ENCODE results near the gene GALNTL6.

The GALNTL6 gene

DNA sequence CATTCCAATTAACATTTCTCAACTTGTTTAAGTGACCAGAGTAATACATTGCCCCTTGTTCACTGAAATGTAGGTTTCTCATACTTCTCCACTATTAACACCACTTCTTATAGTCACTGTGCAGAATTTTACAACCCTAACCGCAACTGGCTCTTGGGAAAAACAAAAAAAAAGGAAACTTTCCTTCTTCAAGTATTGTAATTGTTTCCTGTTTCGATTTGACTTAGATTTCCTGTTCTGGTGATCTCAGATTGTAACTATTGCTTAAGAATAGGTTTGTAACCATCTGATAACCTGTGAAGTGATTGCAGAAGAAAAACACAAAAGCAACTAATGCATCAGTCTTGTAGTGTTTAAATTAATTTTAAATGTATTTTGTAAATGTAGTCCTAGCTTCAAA is 760.7 kb downstream of the GALNTL6 start:
- Histone ChIP-seq H4K20me1 (ENCODE audit: insufficient read depth, low read length, poor library complexity, severe bottlenecking) (no peaks in the 10 kb centered on the region), H3F3A (ENCODE audit: low read depth) (no peaks in the 10 kb centered on the region), H3K4me3 (ENCODE audit: low read length, poor library complexity, severe bottlenecking) (no peak overlapping the region), H3K36me3 (ENCODE audit: insufficient read depth, low read length) (no peaks in the 10 kb centered on the region), H3K4me1 (ENCODE audit: insufficient read depth, low read length, poor library complexity, severe bottlenecking) (no peaks in the 10 kb centered on the region), H3K79me2 (ENCODE audit: insufficient read depth, low read length) (no peaks in the 10 kb centered on the region), H3K9me2 (replicated peaks; ENCODE audit: low read depth, low read length) (no peaks in the 10 kb centered on the region), H3K9ac (ENCODE audit: low read depth, low read length, poor library complexity, severe bottlenecking) (no peak overlapping the region), H3K9me3 (ENCODE audit: insufficient read depth, low read depth, low read length) (no peaks in the 10 kb centered on the region), H3K27me3 (ENCODE audit: insufficient read depth, low read length, poor library complexity, severe bottlenecking) (no peaks in the 10 kb centered on the region), H2AFZ (ENCODE audit: low read length) (no peak overlapping the region), H3K4me2 (ENCODE audit: low read depth, low read length, poor library complexity, severe bottlenecking) (no peak overlapping the region)
- no peak for TF ChIP-seq EZH2phosphoT487 (IDR thresholded peaks at IDR 0.05; ENCODE audit: borderline replicate concordance)
- TF ChIP-seq, protein P1, sequence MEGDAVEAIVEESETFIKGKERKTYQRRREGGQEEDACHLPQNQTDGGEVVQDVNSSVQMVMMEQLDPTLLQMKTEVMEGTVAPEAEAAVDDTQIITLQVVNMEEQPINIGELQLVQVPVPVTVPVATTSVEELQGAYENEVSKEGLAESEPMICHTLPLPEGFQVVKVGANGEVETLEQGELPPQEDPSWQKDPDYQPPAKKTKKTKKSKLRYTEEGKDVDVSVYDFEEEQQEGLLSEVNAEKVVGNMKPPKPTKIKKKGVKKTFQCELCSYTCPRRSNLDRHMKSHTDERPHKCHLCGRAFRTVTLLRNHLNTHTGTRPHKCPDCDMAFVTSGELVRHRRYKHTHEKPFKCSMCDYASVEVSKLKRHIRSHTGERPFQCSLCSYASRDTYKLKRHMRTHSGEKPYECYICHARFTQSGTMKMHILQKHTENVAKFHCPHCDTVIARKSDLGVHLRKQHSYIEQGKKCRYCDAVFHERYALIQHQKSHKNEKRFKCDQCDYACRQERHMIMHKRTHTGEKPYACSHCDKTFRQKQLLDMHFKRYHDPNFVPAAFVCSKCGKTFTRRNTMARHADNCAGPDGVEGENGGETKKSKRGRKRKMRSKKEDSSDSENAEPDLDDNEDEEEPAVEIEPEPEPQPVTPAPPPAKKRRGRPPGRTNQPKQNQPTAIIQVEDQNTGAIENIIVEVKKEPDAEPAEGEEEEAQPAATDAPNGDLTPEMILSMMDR (conservative IDR thresholded peaks at IDR 0.05; ENCODE audit: low read length) = no peak

DNA sequence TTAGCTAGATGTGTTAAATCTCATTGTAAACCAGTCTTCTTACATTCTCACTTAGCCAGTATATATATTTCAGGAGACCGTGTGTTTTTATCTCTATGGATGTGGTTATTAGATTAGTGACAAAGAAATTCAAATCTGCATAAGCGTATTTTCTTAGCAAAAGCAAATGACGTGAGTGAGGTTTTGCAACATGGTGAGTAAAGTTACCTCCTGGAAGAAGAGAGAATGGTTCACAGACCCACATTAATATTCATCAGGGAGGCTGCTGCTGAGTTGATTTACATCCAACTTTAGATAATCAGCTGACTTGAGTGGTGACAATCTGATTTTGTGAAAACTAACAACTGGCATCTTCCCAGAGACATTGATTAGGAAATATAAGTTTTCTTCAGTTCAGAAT is 765.5 kb downstream of the GALNTL6 start:
- Histone ChIP-seq H2AFZ (ENCODE audit: low read length) (no peak overlapping the region), H3K79me2 (ENCODE audit: insufficient read depth, low read length) (no peaks in the 10 kb centered on the region), H3K9me2 (replicated peaks; ENCODE audit: low read depth, low read length) (no peaks in the 10 kb centered on the region), H3F3A (ENCODE audit: low read depth) (no peaks in the 10 kb centered on the region), H3K4me1 (ENCODE audit: insufficient read depth, low read length, poor library complexity, severe bottlenecking) (no peaks in the 10 kb centered on the region), H3K27me3 (ENCODE audit: insufficient read depth, low read length, poor library complexity, severe bottlenecking) (no peaks in the 10 kb centered on the region), H3K9ac (ENCODE audit: low read depth, low read length, poor library complexity, severe bottlenecking) (no peak overlapping the region), H4K20me1 (ENCODE audit: insufficient read depth, low read length, poor library complexity, severe bottlenecking) (no peaks in the 10 kb centered on the region), H3K9me3 (ENCODE audit: insufficient read depth, low read depth, low read length) (no peaks in the 10 kb centered on the region), H3K4me2 (ENCODE audit: low read depth, low read length, poor library complexity, severe bottlenecking) (no peak overlapping the region), H3K36me3 (ENCODE audit: insufficient read depth, low read length) (no peaks in the 10 kb centered on the region), H3K4me3 (ENCODE audit: low read length, poor library complexity, severe bottlenecking) (no peak overlapping the region)
- no peak for TF ChIP-seq EZH2phosphoT487 (IDR thresholded peaks at IDR 0.05; ENCODE audit: borderline replicate concordance)
- TF ChIP-seq, protein P1 (conservative IDR thresholded peaks at IDR 0.05; ENCODE audit: low read length) = no peak

DNA sequence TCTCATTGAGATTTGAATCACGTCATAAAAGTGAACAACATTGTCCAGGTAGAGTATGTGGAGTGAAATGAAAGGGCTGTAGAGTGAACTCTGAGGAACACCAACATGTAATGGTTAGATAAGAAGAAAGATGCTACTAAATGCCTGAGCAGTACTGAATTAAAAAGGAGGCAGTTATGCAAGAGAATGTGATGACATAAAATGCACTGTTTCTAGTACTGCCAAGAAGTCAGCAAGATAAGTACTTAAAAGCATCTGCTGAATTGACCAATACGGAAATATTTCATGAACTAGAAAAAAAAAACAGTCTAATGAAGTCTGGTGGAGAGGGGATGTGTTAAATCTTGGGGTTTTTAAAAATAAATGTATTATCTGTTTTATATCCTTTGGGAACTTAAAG is 771.6 kb downstream of the GALNTL6 start:
- H3K9ac ChIP-seq (ENCODE audit: low read depth, low read length, poor library complexity, severe bottlenecking) = no peak overlapping the region
- TF ChIP-seq, protein P1 (conservative IDR thresholded peaks at IDR 0.05; ENCODE audit: low read length) = no peak
- no peak for TF ChIP-seq EZH2phosphoT487 (IDR thresholded peaks at IDR 0.05; ENCODE audit: borderline replicate concordance)
- H3K27me3 ChIP-seq (ENCODE audit: insufficient read depth, low read length, poor library complexity, severe bottlenecking) = no peaks in the 10 kb centered on the region
- H3K4me1 ChIP-seq (ENCODE audit: insufficient read depth, low read length, poor library complexity, severe bottlenecking) = no peaks in the 10 kb centered on the region
- no peak overlapping the region for H3K4me3 ChIP-seq (ENCODE audit: low read length, poor library complexity, severe bottlenecking)
- no peak overlapping the region for H3K4me2 ChIP-seq (ENCODE audit: low read depth, low read length, poor library complexity, severe bottlenecking)
- H4K20me1 ChIP-seq (ENCODE audit: insufficient read depth, low read length, poor library complexity, severe bottlenecking) = no peaks in the 10 kb centered on the region
- no peaks in the 10 kb centered on the region for H3K9me3 ChIP-seq (ENCODE audit: insufficient read depth, low read depth, low read length)
- H3K9me2 ChIP-seq (replicated peaks; ENCODE audit: low read depth, low read length) = no peaks in the 10 kb centered on the region
- H3K79me2 ChIP-seq (ENCODE audit: insufficient read depth, low read length) = no peaks in the 10 kb centered on the region
- no peaks in the 10 kb centered on the region for H3K36me3 ChIP-seq (ENCODE audit: insufficient read depth, low read length)
- no peak overlapping the region for H2AFZ ChIP-seq (ENCODE audit: low read length)
- no peaks in the 10 kb centered on the region for H3F3A ChIP-seq (ENCODE audit: low read depth)
